ENCODE results near the gene MOSMO. TPM values are rescaled to one million over a fixed set of nuclear protein-coding genes. Genes with fewer than 3 reads are reported as not detected.

Gene MOSMO
- total RNA-seq, 4 donors from 2014 or later: 13.8 to 39.8 (median 28.1) TPM

DNA sequence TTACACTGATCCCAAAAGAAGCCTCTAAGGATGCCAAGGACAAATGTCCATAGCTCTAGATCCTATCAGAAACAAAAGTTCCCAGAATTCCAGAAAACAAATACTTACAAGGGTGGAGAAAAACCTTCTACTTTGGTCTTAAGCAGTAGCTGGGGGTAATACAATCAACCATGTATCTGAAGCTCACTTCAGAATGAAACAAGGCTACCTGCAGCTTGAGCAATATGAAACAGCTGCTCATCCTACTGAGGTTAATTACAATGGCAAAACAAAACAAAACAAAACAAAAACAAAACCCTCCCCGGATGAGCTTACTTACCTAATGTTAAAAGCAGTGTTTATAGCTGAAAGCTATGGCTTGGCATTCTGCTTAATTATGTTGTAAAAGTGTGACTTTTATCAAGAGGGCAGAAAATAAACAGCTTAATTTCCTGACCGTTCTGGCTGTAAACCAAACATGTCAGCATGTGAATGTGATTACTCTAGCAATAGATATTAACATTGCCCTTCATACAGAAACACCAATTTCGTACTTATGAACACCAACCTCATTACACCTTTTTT is 17.4 kb upstream of the MOSMO start:
- Histone ChIP-seq H3K27me3 (no peaks in the 10 kb centered on the region), H3K4me1 (no peaks in the 10 kb centered on the region), H3K9me3 (no peaks in the 10 kb centered on the region), H3K36me3 (peaks cover 0 to 3% of the 10 kb centered on the region in 2 donors), H3K4me3 (replicated peaks in 1 of 3) (no peak overlapping the region), H3K27ac (no peak overlapping the region)
- intact Hi-C loops (cut with DNase I): no loop called here
- DNase-seq: no peak
- TF ChIP-seq, protein P1, sequence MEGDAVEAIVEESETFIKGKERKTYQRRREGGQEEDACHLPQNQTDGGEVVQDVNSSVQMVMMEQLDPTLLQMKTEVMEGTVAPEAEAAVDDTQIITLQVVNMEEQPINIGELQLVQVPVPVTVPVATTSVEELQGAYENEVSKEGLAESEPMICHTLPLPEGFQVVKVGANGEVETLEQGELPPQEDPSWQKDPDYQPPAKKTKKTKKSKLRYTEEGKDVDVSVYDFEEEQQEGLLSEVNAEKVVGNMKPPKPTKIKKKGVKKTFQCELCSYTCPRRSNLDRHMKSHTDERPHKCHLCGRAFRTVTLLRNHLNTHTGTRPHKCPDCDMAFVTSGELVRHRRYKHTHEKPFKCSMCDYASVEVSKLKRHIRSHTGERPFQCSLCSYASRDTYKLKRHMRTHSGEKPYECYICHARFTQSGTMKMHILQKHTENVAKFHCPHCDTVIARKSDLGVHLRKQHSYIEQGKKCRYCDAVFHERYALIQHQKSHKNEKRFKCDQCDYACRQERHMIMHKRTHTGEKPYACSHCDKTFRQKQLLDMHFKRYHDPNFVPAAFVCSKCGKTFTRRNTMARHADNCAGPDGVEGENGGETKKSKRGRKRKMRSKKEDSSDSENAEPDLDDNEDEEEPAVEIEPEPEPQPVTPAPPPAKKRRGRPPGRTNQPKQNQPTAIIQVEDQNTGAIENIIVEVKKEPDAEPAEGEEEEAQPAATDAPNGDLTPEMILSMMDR (IDR thresholded peaks at IDR 0.05): no peak
- TF ChIP-seq POLR2A (IDR thresholded peaks at IDR 0.05): no peak
- 45 to 53% methylated on average over 3 of the region's 3 CpGs for WGBS, 2 donors

DNA sequence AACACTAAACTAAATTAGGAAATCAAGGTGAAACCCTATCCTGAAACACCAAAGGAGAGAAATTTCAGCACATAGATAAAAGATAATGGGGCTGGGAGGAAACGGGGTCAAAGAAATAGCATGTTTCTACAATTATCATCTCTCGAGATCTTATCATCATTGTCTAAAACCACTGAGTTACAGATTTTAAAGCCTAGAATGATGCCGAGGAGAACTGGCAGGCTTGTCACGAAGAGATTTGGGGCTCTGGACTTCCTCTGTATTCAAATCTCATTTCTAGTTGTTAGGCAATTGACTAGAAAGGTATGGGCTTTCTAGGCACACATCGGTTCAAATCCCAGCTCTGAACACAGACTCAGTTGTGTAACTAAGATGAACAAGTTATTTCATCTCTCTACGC is 16.3 kb upstream of the MOSMO start:
- TF ChIP-seq, protein P1 (IDR thresholded peaks at IDR 0.05): no peak
- no peak for TF ChIP-seq POLR2A (IDR thresholded peaks at IDR 0.05)
- Histone ChIP-seq H3K27ac (no peak overlapping the region), H3K4me3 (replicated peaks in 1 of 3) (no peak overlapping the region), H3K27me3 (no peaks in the 10 kb centered on the region), H3K36me3 (no peaks in the 10 kb centered on the region), H3K4me1 (no peaks in the 10 kb centered on the region), H3K9me3 (no peaks in the 10 kb centered on the region)
- no peak for DNase-seq
- WGBS, 2 donors: 83% methylated on average over 6 of the region's 6 CpGs
- intact Hi-C loops (cut with DNase I): no loop called here

DNA sequence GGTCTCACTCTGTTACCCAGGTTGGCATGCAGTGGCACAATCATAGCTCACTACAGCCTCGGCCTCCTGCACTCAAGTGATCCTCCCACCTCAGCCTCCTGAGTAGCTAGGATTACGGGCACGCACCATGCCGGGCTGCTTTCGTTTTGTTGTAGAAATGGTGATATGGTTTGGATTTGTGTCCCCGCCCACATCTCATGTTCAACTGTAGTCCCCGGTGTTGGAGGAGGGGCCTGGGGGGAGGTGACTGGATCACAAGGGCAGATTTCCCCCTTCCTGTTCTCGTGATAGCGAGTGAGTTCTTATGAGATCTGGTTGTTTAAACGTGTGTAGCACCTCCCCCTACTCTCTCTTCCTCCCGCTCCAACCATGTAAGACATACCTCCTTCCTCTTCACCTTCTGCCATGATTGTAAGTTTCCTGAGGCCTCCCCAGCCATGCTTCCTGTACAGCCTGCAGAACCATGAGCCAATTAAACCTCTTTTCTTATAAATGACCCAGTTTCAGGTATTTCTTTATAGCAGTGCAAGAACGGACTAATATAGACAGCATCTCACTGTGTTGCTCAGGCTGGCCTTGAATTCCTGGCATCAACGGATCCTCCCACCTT is 12.9 kb upstream of the MOSMO start:
- no peak overlapping the region for H3K4me3 ChIP-seq (replicated peaks in 1 of 3)
- no peaks in the 10 kb centered on the region for H3K4me1 ChIP-seq
- H3K36me3 ChIP-seq: no peaks in the 10 kb centered on the region
- H3K9me3 ChIP-seq: no peaks in the 10 kb centered on the region
- H3K27ac ChIP-seq: no peak overlapping the region
- no peak for DNase-seq
- H3K27me3 ChIP-seq: no peaks in the 10 kb centered on the region
- TF ChIP-seq, protein P1 (IDR thresholded peaks at IDR 0.05): no peak
- no peak for TF ChIP-seq POLR2A (IDR thresholded peaks at IDR 0.05)
- 86 to 87% methylated on average over 13 of the region's 13 CpGs for WGBS, 2 donors
- intact Hi-C loops (cut with DNase I): loop anchor here (5.0 kb wide), 1 partner anchor 102 kb away; no protein-coding TSS in a partner anchor

DNA sequence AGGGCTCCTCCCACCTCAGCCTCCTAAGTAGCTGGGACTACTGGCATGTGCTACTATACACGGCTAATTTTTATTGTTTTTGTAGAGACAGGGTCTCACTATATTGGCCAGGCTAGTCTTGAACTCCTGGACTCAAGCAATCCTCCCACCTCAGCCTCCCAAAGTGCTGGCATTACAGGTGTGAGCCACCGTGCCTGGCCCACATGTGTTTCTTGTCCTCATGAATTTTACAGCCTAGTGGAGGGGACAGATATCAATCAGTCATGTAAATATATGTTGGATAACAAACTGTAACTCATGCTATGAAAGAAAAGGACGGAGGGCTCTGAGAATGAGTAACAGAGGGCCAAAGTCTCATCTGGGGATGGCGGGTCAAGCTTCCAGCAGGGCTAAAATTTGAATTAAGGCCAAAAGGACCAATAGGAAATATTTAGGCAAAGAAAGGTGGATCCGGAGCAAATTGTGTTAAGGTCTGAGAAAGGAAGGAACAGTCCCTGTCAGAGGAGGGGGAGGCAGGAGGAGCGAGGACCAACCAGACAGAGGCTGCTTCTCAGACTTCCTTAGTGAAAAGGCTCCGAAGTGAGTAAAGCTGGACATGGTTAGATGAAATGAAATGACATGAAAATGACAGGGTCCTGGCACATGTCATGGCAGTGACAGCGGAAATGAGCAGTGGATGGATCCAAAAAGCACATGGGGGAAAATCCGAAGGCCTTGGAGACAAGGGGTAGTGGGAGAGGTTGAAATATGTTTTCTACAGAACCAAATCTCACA is 10.8 kb upstream of the MOSMO start:
- intact Hi-C loops (cut with DNase I): loop anchor here (5.0 kb wide), 1 partner anchor 100 kb away; no protein-coding TSS in a partner anchor
- H3K27ac ChIP-seq: peak overlapping the region in 2 of 3 donors; percentile 5 to 13
- no peak for TF ChIP-seq POLR2A (IDR thresholded peaks at IDR 0.05)
- TF ChIP-seq, protein P1 (IDR thresholded peaks at IDR 0.05): no peak
- DNase-seq: no peak
- H3K27me3 ChIP-seq: no peaks in the 10 kb centered on the region
- H3K4me3 ChIP-seq (replicated peaks in 1 of 3): no peak overlapping the region
- H3K4me1 ChIP-seq: peaks cover 2 to 5% of the 10 kb centered on the region in 2 donors
- H3K9me3 ChIP-seq: no peaks in the 10 kb centered on the region
- WGBS, 2 donors: 75 to 87% methylated on average over 9 of the region's 9 CpGs
- H3K36me3 ChIP-seq: no peaks in the 10 kb centered on the region
